ENCODE data around the gene FDXR.

Gene FDXR

GRCh38 chr17:74832421-74832820, 40.4 kb downstream of the FDXR start:
- no peak for DNase-seq

GRCh38 chr17:74831444-74832146, 41.2 kb downstream of the FDXR start:
- DNase-seq: no peak

GRCh38 chr17:74830861-74831260, 41.9 kb downstream of the FDXR start:
- DNase-seq: no peak

GRCh38 chr17:74827800-74828199, 45.0 kb downstream of the FDXR start:
- no peak for DNase-seq

- no peak for DNase-seq
These were observed 46.7 kb downstream of the FDXR start for GRCh38 chr17:74825952-74826719.

GRCh38 chr17:74824961-74825627, 47.7 kb downstream of the FDXR start:
- no peak for DNase-seq

- DNase-seq: no peak
These were observed 49.8 kb downstream of the FDXR start for GRCh38 chr17:74822939-74823367.

- DNase-seq: no peak
These were observed 50.4 kb downstream of the FDXR start for GRCh38 chr17:74822335-74822938.

GRCh38 chr17:74821655-74822334, 51.0 kb downstream of the FDXR start:
- no peak for DNase-seq

- DNase-seq: no peak
These were observed 52.9 kb downstream of the FDXR start for GRCh38 chr17:74819801-74820436.

GRCh38 chr17:74818291-74818938, 54.4 kb downstream of the FDXR start:
- DNase-seq: no peak

GRCh38 chr17:74816905-74817620, 55.7 kb downstream of the FDXR start:
- DNase-seq: no peak

- DNase-seq: no peak
These were observed 57.0 kb downstream of the FDXR start for GRCh38 chr17:74815550-74816370.

GRCh38 chr17:74815067-74815466, 57.7 kb downstream of the FDXR start:
- no peak for DNase-seq

GRCh38 chr17:74814453-74814852, 58.3 kb downstream of the FDXR start:
- no peak for DNase-seq

Data from activated CD4-positive, alpha-beta T cell treated with anti-CD3 and anti-CD28 coated beads for 1 hour (primary cell).